IMR-90 (cell line): ENCODE data around the gene AMD1. TPM values are rescaled to one million over a fixed set of nuclear protein-coding genes. Genes with fewer than 3 reads are reported as not detected.

Experiments
- CEBPB ChIP-seq: IDR thresholded peaks from 2 replicates; pipeline ENCODE4 v1.6.1; 2012; ENCODE audit warnings: low read depth, low read length, improper control_type of control experiment
- CHD1 ChIP-seq: IDR thresholded peaks from 2 replicates; pipeline ENCODE4 v1.6.1; 2012; ENCODE audit warnings: low read depth, low read length, improper control_type of control experiment
- FOS ChIP-seq: fragments of 150-350 bp; IDR thresholded peaks from 2 replicates; pipeline ENCODE4 v1.6.1; 2016; ENCODE audit warnings: low read depth, low read length
- NFE2L2 ChIP-seq: fragments of 150-350 bp; IDR thresholded peaks from 2 replicates; pipeline ENCODE4 v1.6.1; 2016; ENCODE audit warnings: low read depth, mild to moderate bottlenecking, low read length
- POLR2A ChIP-seq: IDR thresholded peaks from 2 replicates; pipeline ENCODE4 v1.6.1; 2012; ENCODE audit warnings: mild to moderate bottlenecking, low read depth, low read length
- RAD21 ChIP-seq: IDR thresholded peaks from 2 replicates; pipeline ENCODE4 v1.6.1; 2012; ENCODE audit warnings: low read length, improper control_type of control experiment
- RCOR1 ChIP-seq: IDR thresholded peaks from 2 replicates; pipeline ENCODE4 v1.6.1; 2012; ENCODE audit warnings: mild to moderate bottlenecking, low read length, improper control_type of control experiment; ENCODE audit not compliant: insufficient replicate concordance
- polyA plus RNA-seq, 3 experiments: library from polyadenylated mRNA; depleted of rRNA; stranded (reverse); fragments of >200 nt; gene quantifications; 2 replicates each; pipeline ENCODE4 v1.2.3, GENCODE V29; 2012; ENCODE audit warnings: low replicate concordance in 1 of 3
- total RNA-seq: library from RNA; depleted of rRNA; stranded (reverse); fragments of >200 nt; gene quantifications from 2 replicates; pipeline ENCODE4 v1.2.3, GENCODE V29; 2012
- TF ChIP-seq, protein P1 (sequence below): fragments of 150-350 bp; IDR thresholded peaks from 2 replicates; pipeline ENCODE4 v1.6.1; 2016; ENCODE audit warnings: low read depth, mild to moderate bottlenecking, low read length, moderate library complexity, borderline replicate concordance

Gene AMD1
- total and polyA plus RNA-seq, 2 of the 4 experiments (the other 2 are of a cell fraction) = 32.2 to 65.8 TPM

DNA sequence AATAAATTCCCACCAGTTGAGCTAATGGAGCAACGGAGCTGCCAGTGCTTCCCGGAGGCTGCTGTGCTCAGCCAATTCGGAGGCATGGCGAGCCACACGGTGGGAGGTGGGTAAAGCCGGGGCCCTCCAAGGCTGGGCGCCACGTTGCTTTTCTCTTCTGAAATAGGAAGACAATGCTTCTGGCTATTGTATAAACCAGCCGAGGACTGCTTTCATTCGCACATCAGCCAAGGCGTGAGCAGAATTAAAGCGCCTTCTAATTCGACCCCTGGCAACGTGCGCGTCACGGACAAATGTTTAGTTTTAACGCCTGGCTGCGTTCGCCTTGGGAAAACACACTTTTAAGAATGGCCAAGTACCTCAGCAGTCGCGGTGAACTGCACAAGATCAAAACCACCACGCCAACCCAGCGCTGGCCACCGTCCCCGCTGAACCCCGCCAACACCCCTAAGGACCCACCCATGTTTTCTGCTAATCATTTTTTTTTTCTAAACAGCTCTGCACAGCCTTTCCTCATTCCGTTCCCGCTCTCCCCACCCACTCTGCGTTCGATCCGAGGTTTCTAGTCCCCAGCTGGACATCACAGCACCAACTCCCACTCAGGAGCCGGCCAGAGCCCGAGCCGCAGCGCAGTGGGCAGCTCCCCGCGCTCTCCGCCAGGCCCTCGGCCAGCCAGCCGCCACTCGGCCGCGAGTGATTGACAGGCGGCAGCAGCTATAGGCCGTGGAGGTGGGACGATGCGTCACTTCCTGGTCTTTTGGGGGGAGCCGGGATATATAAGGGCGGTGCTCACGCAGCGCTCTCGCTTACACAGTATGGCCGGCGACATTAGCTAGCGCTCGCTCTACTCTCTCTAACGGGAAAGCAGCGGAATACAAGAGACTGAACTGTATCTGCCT lies at the start of gene AMD1 (continued):
- TF ChIP-seq, protein P1, sequence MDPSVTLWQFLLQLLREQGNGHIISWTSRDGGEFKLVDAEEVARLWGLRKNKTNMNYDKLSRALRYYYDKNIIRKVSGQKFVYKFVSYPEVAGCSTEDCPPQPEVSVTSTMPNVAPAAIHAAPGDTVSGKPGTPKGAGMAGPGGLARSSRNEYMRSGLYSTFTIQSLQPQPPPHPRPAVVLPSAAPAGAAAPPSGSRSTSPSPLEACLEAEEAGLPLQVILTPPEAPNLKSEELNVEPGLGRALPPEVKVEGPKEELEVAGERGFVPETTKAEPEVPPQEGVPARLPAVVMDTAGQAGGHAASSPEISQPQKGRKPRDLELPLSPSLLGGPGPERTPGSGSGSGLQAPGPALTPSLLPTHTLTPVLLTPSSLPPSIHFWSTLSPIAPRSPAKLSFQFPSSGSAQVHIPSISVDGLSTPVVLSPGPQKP = no peak
- TF ChIP-seq CEBPB (no peak), RCOR1 (no peak), CHD1 (peak; percentile 60; the same call in 1 of the 2 replicates), RAD21 (0 out of 2 replicates have a peak, but pooled peaks have one; percentile 14), POLR2A (peak; percentile 100), NFE2L2 (peak; percentile 29; the same call in 1 of the 2 replicates), FOS (peak; percentile 26; the same call in 1 of the 2 replicates)
